Panc1 (cell line): Measurements from ENCODE around the gene PSME1. TPM values are rescaled to one million over a fixed set of nuclear protein-coding genes. Genes with fewer than 3 reads are reported as not detected.

Experiments
- ATAC-seq: fragments of 200-7000 bp; cut with Tn5 transposase; 2 replicates; pipeline ENCODE4 v1.9.1; 2020; ENCODE audit warnings: mild to moderate bottlenecking, moderate library complexity
- BruUV-seq: library from RNA; stranded (reverse); fragments of 400-500 nt; replicated peaks from 2 replicates; lab custom pipeline; 2021; lab: Mats Ljungman, UMichigan
- CTCF ChIA-PET: fragments of 300-600 bp; sonication (Branson Sonifier 250); formaldehyde crosslinking; loops from one replicate; lab custom pipeline; 2022; ENCODE audit warnings: antibody characterized with exemption; lab: Charles Lee
- POLR2A ChIA-PET: fragments of 300-600 bp; sonication (Branson Sonifier 250); formaldehyde crosslinking; loops from one replicate; lab custom pipeline; 2022; ENCODE audit warnings: antibody characterized with exemption; lab: Charles Lee
- DNase-seq: peaks from one replicate; pipeline ENCODE4 v3.0.0-alpha.2; 2010; ENCODE audit warnings: low read depth, low spot score
- H3K27ac ChIP-seq: 2 replicates; pipeline ENCODE4 v1.5.1; 2011; ENCODE audit warnings: mild to moderate bottlenecking, low read length, inconsistent platforms
- H3K27me3 ChIP-seq: fragments of 200-500 bp; sonication (Bioruptor generic); 2 replicates; pipeline ENCODE4 v1.6.0; 2014; ENCODE audit warnings: low read length, inconsistent platforms; ENCODE audit not compliant: control insufficient read depth, insufficient read depth
- H3K36me3 ChIP-seq: fragments of 200-500 bp; sonication (Bioruptor generic); 2 replicates; pipeline ENCODE4 v1.5.1; 2014; ENCODE audit warnings: inconsistent platforms, mild to moderate bottlenecking, low read length, moderate library complexity; ENCODE audit not compliant: control insufficient read depth, insufficient read depth
- H3K4me1 ChIP-seq: 2 replicates; pipeline ENCODE4 v1.5.1; 2011; ENCODE audit warnings: inconsistent platforms, mild to moderate bottlenecking, low read length, moderate library complexity; ENCODE audit not compliant: control insufficient read depth, insufficient read depth
- H3K4me3 ChIP-seq, 2 experiments: 2 replicates each; pipeline ENCODE4 v1.5.1; 2011 to 2012; ENCODE audit warnings: low read depth in 2 of 2, low read length in 2 of 2, mild to moderate bottlenecking in 2 of 2, inconsistent platforms in 1 of 2, moderate library complexity in 1 of 2
- H3K9me3 ChIP-seq: fragments of 200-500 bp; sonication (Bioruptor generic); 2 replicates; pipeline ENCODE4 v1.5.1; 2014; ENCODE audit warnings: low read depth, mild to moderate bottlenecking, inconsistent platforms, low read length, moderate library complexity; ENCODE audit not compliant: control insufficient read depth, insufficient read depth
- CTCF ChIP-seq: fragments of 450-650 bp; IDR thresholded peaks from 2 replicates; pipeline ENCODE4 v1.5.1; 2017; ENCODE audit warnings: mild to moderate bottlenecking
- POLR2AphosphoS5 ChIP-seq: IDR thresholded peaks from 2 replicates; pipeline ENCODE4 v1.6.1; 2012; ENCODE audit warnings: mild to moderate bottlenecking, low read depth, low read length, moderate library complexity
- REST ChIP-seq, 2 experiments: IDR thresholded peaks; 2 replicates each; pipeline ENCODE4 v1.6.1; 2011 to 2012; ENCODE audit warnings: low read depth in 2 of 2, control low read depth in 1 of 2, low read length in 1 of 2, mild to moderate bottlenecking in 1 of 2, moderate library complexity in 1 of 2; ENCODE audit not compliant: insufficient read depth in 1 of 2
- SIN3A ChIP-seq: IDR thresholded peaks from 2 replicates; pipeline ENCODE4 v1.6.1; 2012; ENCODE audit warnings: low read depth, mild to moderate bottlenecking, low read length, moderate library complexity, borderline replicate concordance; ENCODE audit not compliant: insufficient read depth
- TCF7L2 ChIP-seq: IDR thresholded peaks from 2 replicates; pipeline ENCODE4 v1.6.1; 2011; ENCODE audit warnings: mild to moderate bottlenecking, low read depth, low read length, inconsistent platforms
- in situ Hi-C: cut with HindIII; loops from 2 replicates; pipeline ENCODE4 v1.10.0; 2016; ENCODE audit warnings: low sequenced_read_pairs, low pct_unique_long_range_greater_than_20kb
- intact Hi-C: fragments of 100-400 bp; cut with micrococcal nuclease; formaldehyde crosslinking; loops from one replicate; pipeline ENCODE4 v1.10.0; 2022; ENCODE audit not compliant: unreplicated experiment
- total RNA-seq: library from RNA; stranded (reverse); gene quantifications from one replicate; pipeline ENCODE4 v1.2.1, GENCODE V29; 2021; ENCODE audit not compliant: unreplicated experiment

PSME1 gene
- total RNA-seq, 1 experiment from 2014 or later = 130 TPM

- intact Hi-C loops = no loop called here
These were observed 3.4 kb downstream of the PSME1 start for GRCh38 chr14:24139272-24139934.

More at GRCh38 chr14:24139272-24139934, 3.4 kb downstream of the PSME1 start:
- DNase-seq = no peak
- BruUV-seq = no TSS peak
- in situ Hi-C loops = no loop called here
- Histone ChIP-seq H3K4me3 (peak overlapping the region; percentile 81 to 92), H3K27ac (peak overlapping the region; percentile 62), H3K27me3 (no peaks in the 10 kb centered on the region), H3K4me1 (peaks cover 30% of the 10 kb centered on the region), H3K9me3 (no peaks in the 10 kb centered on the region), H3K36me3 (no peaks in the 10 kb centered on the region; the same call in 1 of the 2 replicates)
- ATAC-seq = no peak
- CTCF ChIA-PET = no interaction called here
- TF ChIP-seq SIN3A (no peak), REST (IDR thresholded peaks at IDR 0.05; ENCODE audit: insufficient read depth in 1 of 2, low read depth in 2 of 2, low read length in 1 of 2) (no peak), CTCF (no peak), TCF7L2 (no peak), POLR2AphosphoS5 (no peak)
- POLR2A ChIA-PET = no interaction called here
